Activated CD8-positive, alpha-beta memory T cell treated with anti-CD3 and anti-CD28 coated beads for 1 hour (primary cell): ENCODE data around the gene PGAM2.
"Not testable (repeated sequence)": the region's sequence is repeated elsewhere in the genome, so short reads cannot be mapped to it uniquely, and the experiment has no call there.

Source experiments
- DNase-seq, 2 donors: peaks; one replicate each; pipeline ENCODE4 v3.0.0-alpha.2; 2020; ENCODE audit warnings: low read depth in 1 of 2; ENCODE audit errors: extremely low read depth in 1 of 2

The PGAM2 gene

DNA sequence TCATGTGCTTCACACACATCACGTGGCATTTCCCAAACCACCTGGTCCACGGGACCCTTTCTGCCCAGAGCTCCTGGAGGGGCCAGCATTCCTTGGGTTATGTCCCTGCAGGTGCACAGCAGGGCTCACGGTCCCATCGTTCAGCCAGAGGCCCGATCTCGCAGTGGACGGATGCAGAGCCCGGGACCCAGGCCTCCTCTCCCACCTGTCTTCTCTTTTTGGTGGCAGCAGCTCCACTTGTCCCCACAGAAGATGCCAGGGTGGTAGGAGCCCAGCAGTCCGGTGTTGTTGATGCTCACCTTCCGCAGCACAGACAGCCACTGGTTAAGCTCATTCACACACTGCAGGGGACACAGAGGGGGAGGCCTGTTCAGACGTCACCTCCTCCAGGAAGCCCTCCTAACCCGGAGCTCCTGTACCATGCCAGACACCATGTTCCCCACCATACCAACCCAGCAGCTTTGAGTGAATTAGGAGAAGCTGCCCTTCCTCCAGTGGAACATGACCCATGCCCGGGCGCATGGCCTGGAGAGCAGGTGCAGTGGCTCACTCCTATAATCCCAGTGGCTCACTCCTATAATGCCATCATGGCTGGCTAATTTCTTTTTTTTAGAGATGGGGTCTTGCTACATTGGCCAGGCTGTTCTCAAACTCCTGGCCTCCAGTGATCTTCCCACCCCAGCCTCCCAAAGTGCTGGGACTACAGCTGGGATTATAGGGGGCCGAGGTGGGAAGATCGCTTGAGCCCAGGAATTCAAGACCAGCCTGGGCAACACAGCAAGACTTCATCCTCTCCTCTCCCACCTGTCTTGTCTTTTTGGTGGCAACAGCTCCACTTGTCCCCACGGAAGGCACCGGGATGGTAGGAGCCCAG is 31.2 kb downstream of the PGAM2 start:
- not testable (repeated sequence) for DNase-seq

DNA sequence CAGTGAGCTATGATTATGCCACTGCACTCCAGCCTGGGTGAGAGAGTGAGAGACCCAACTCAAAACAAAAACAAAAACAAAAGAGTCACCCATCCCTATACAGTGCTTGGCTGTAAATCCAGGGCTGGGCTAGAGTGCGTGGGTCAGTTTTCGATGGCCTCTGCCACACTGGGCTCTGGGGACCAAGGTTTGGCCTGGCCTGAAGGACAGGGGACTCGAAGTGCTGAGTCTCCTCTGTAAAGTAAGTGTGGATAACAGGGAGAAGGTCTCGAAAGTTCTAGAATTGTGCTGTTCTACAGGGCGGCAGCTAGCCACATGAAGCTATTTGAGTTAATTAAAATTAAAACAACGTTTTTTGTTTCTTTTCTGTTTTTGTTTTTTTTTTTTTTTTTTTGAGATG is 33.3 kb downstream of the PGAM2 start:
- not testable (repeated sequence) for DNase-seq

DNA sequence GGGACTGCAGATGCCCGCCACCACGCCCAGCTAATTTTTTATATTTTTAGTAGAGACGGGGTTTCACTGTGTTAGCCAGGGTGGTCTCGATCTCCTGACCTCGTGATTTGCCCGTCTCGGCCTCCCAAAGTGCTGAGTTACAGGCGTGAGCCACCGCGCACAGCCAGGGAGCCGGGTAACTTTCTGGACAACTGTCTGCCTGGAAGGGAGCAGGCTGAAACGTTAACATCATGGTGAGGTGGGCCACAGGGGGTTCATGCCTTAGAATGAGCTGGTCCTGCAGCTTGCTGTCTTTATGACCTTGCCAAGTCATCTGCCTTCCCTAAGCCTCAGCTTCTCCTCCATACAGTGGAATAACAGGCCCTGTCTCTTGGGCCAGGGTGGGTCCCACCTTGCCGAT is 34.0 kb downstream of the PGAM2 start:
- not testable (repeated sequence) for DNase-seq

GRCh38 chr7:44030029-44030428 is 35.3 kb downstream of the PGAM2 start:
- not testable (repeated sequence) for DNase-seq

GRCh38 chr7:44029433-44029832 is 35.9 kb downstream of the PGAM2 start:
- DNase-seq: not testable (repeated sequence)

DNA sequence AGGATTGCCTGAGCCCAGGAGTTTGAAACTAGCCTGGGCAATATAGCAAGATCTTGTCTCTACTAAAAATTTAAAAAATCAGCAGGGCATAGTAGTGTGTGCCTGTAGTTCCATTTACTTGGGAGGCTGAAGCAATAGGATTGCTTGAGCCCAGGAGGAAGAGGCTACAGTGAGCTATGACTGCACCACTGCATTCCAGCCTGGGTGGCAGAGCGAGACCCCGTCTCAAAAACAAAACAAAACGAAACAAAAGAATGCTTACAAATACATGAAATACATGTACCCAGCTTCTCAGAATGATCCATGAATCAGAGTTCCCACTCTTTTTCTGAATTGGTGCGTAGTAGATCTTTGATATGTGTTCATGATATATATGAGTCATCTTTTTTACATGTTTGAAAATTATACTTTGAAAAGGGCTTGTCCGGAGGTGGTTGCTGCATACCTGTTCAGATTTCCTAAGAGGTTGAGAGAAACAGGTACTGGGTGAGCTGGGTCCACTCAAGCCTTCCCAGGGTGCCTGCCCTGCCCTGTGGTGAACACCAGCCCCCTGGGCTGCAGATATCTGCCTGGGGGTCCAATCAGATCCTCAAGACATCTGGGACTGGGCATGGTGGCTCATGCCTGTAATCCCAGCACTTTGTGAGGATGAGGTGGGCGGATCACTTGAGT is 42.4 kb downstream of the PGAM2 start:
- not testable (repeated sequence) for DNase-seq

DNA sequence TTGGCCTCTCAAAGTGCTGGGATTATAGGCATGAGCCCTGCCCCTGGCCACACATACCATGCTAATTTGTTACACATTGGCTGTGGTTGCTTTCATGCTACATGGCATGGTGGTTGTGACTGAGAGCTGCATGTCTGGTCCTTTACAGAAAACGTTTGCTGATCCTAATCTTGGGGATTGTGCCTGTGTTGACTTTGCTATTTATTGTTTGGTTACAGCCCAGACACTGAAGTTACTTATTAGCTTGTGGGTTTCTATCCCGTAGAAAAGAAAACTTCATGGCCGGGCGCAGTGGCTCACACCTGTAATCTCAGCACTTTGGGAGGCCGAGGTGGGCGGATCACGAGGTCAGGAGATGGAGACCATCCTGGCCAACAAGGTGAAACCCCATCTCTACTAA is 43.3 kb downstream of the PGAM2 start:
- not testable (repeated sequence) for DNase-seq

DNA sequence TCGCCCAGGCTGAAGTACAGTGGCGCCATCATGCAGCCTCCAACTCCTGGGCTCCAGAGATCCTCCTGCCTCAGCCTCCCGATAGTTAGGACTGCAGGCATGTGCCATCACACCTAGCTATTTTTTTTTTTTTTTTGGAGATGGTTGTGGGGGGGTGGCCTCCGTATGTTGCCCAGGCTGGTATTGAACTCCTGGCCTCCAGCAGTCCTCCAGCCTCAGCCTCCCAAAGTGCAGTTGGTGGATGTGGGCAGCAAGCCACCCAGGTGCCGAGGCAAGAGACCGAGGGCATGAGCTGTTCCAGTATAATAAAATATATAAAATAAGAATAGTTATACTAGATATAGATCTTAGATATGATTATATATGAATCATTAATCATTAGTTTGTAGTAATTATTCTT is 45.5 kb downstream of the PGAM2 start:
- not testable (repeated sequence) for DNase-seq

- DNase-seq: peak; percentile 97 to 99
Observed at GRCh38 chr7:44018857-44019807, 46.2 kb downstream of the PGAM2 start.

DNA sequence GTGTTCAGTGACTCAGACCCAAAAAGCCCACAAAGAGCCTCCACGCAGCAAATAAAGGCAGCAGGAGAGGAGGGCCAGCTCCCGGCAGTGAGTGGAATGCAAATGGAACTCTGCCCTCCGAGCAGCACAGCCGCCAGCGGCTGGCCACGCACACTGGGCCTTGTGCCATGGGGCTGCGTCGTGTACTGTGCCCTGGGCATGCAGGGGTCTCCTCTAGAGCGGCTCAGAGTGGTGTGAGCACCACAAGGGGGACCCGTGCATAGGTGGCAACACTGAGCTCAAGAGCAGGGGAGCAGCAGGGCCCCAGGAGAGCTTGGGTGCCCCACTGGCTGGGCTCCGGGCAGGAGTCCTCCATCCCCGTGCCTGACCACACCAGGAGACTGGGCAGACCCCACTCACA is 50.3 kb downstream of the PGAM2 start:
- not testable (repeated sequence) for DNase-seq
